ENCODE measurements around the gene PHKG2.

DNA sequence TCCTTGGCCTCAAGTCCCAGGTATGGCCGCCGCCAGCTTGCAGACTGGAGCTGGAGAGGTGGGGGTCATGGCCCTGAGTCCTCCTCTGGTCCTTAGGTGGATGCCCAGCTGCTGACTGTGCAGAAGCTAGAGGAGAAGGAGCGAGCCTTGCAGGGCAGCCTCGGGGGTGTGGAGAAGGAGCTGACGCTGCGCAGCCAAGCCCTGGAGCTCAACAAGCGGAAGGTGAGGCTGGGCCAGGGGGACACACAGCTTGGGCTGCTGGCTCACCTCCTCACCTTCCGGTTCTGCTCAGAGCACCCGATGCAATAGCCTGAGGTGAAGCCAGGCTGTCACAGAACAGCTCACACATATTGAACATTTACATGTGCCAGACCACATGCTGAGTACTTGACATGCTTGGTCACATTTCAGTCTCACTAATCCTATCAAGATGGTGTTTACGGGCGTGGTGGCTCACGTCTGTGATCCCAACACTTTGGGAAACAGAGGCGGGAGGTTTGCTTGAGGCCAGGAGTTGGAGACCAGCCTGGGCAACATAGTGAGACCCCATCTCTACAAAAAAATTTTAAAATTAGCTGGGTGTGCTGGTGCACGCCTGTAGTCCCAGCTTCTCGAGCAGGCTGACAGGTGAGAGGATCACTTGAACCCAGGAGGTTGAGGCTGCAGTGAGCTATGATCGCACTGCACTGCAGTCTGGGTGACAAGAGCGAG lies 21.3 kb downstream of the PHKG2 start:
- TF ChIP-seq, protein P1, sequence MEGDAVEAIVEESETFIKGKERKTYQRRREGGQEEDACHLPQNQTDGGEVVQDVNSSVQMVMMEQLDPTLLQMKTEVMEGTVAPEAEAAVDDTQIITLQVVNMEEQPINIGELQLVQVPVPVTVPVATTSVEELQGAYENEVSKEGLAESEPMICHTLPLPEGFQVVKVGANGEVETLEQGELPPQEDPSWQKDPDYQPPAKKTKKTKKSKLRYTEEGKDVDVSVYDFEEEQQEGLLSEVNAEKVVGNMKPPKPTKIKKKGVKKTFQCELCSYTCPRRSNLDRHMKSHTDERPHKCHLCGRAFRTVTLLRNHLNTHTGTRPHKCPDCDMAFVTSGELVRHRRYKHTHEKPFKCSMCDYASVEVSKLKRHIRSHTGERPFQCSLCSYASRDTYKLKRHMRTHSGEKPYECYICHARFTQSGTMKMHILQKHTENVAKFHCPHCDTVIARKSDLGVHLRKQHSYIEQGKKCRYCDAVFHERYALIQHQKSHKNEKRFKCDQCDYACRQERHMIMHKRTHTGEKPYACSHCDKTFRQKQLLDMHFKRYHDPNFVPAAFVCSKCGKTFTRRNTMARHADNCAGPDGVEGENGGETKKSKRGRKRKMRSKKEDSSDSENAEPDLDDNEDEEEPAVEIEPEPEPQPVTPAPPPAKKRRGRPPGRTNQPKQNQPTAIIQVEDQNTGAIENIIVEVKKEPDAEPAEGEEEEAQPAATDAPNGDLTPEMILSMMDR (IDR thresholded peaks at IDR 0.05) = no peak
- TF ChIP-seq POLR2A (IDR thresholded peaks at IDR 0.05) = no peak

Measured in body of pancreas (tissue), 4 donors.